ENCODE measurements around the gene MPDZ. TPM values are rescaled to one million over a fixed set of nuclear protein-coding genes. Genes with fewer than 3 reads are reported as not detected.

MPDZ gene
- total and polyA plus RNA-seq, 8 donors: 6.4 to 54.3 (median 13.7) TPM

DNA sequence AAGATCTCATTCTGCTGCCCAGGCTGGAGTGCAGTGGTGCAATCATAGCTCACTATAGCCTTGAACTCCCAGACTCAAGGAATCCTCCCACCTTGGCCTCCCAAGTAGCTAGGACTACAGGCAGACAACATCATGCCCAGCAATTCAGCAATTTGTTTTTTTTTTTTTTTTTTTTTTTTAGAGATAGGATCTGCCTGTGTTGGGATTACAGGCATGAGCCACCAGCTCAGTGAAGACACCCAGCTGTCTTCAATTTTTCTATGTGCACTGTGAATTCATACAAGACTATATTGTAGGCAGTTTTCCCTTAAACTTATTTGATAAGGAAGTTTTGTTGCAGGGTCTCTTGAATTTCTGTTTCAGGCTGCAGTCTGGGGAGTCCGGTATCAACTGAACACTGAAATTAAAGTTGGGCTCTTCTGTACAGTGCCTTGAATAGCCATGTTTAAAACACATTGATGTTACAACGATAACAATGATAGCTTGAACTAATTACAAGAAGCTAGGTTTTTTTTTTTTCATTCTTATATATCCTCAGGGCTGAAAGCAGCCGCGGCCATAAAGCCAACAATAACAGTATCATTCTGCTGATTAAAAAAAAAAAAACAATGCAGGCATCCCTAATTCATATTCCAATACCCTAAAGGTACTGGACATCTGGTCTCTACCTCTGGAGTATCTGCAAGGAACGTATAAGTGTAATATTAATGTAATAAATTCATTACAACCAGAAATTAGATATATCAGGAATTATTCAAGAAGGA is 63.5 kb downstream of the MPDZ start:
- DNase-seq: no peak
- intact Hi-C loops (cut with DNase I; ENCODE audit: low total_unique reads): no loop called here
- WGBS, 5 donors: 89 to 94% (median 92%) methylated on average over 5 of the region's 5 CpGs
- no peaks in the 10 kb centered on the region for H3K27me3 ChIP-seq
- no peak overlapping the region for H3K4me3 ChIP-seq
- no peaks in the 10 kb centered on the region for H3K4me1 ChIP-seq
- TF ChIP-seq POLR2A (IDR thresholded peaks at IDR 0.05): no peak
- TF ChIP-seq POLR2AphosphoS5 (IDR thresholded peaks at IDR 0.05): no peak
- no peak for TF ChIP-seq CTCF (IDR thresholded peaks at IDR 0.05)
- no peak for TF ChIP-seq EP300 (IDR thresholded peaks at IDR 0.05)
- peaks cover 5 to 49% (median 19%) of the 10 kb centered on the region in 4 donors for H3K36me3 ChIP-seq
- H3K9me3 ChIP-seq: no peaks in the 10 kb centered on the region
- no peak overlapping the region for H3K27ac ChIP-seq

DNA sequence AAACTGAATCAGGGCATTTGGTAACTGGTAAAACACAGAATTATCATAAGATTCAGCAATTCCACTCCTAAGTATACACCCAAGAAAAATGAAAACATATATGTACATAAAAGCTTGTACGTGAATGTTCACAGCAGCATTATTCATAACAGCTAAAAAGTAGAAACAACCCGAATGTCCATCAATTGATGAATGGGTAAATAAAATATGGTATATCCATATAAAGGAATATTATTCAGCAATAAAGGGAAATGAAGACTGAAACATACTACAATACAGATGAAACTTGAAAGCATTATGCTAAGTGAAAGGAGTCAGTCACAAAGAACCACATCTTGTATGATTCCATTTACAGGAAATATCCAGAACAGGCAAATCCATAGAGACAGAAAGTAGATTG is 65.5 kb downstream of the MPDZ start:
- Histone ChIP-seq H3K27ac (no peak overlapping the region), H3K36me3 (peaks cover 5 to 33% (median 10%) of the 10 kb centered on the region in 4 donors), H3K9me3 (no peaks in the 10 kb centered on the region), H3K4me1 (no peaks in the 10 kb centered on the region), H3K27me3 (no peaks in the 10 kb centered on the region), H3K4me3 (no peak overlapping the region)
- intact Hi-C loops (cut with DNase I; ENCODE audit: low total_unique reads): no loop called here
- TF ChIP-seq POLR2AphosphoS5 (IDR thresholded peaks at IDR 0.05) (no peak), POLR2A (IDR thresholded peaks at IDR 0.05) (no peak), EP300 (IDR thresholded peaks at IDR 0.05) (no peak), CTCF (IDR thresholded peaks at IDR 0.05) (no peak)
- WGBS, 5 donors: 91 to 99% (median 96%) methylated on average over 2 of the region's 2 CpGs
- DNase-seq: no peak

DNA sequence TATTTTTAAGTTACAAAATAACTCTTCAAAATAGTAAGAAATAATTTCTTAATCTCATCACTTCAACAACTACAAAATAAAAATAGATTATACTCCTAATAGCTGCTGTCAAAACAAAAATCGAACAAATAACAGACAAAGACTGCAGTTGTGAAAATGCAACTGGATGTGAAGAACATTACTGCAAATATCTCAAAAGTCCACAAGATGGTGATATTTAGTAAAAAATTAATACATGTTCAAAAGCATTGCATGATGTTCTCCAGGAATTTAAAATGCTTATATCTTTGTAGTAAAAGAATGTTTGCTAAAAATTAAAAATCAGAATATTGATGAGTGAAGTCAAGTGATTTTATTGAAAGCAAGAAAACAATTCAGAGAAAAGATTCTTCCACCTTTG is 66.2 kb downstream of the MPDZ start:
- no peak overlapping the region for H3K27ac ChIP-seq
- intact Hi-C loops (cut with DNase I; ENCODE audit: low total_unique reads): no loop called here
- peak in 1 of 2 donors; percentile 7 for DNase-seq
- no peak for TF ChIP-seq POLR2A (IDR thresholded peaks at IDR 0.05)
- no peak for TF ChIP-seq POLR2AphosphoS5 (IDR thresholded peaks at IDR 0.05)
- peak in 2 of 7 experiments; percentile 11 to 13 for TF ChIP-seq CTCF (IDR thresholded peaks at IDR 0.05)
- no peak for TF ChIP-seq EP300 (IDR thresholded peaks at IDR 0.05)
- H3K27me3 ChIP-seq: no peaks in the 10 kb centered on the region
- H3K4me1 ChIP-seq: no peaks in the 10 kb centered on the region
- H3K36me3 ChIP-seq: peaks cover 4 to 31% (median 9%) of the 10 kb centered on the region in 4 donors
- WGBS, 5 donors: 90 to 94% (median 92%) methylated on average over 1 of the region's 1 CpG
- H3K9me3 ChIP-seq: no peaks in the 10 kb centered on the region
- H3K4me3 ChIP-seq: no peak overlapping the region

DNA sequence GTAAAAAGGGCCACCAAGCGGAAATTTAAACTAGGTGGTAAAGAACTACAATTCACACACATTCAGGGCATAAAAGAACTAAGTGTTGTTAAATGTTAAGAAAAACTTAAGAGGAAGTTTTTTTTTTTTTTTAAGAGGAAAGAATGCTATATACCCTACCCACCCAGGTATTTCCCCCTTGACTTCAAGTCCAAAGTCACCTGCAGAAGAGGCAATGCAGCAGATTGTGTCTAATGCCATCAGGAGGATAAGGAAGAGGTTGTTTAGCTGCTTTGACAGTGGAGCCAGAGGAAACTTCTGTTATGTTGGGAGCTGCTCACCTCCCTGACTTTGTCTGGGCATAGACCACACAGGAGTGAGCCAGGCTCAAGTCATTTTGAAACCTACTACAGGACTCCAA is 69.2 kb downstream of the MPDZ start:
- 88 to 100% (median 97%) methylated on average over 1 of the region's 1 CpG for WGBS, 5 donors
- Histone ChIP-seq H3K9me3 (no peaks in the 10 kb centered on the region), H3K4me1 (no peaks in the 10 kb centered on the region), H3K27ac (no peak overlapping the region), H3K27me3 (no peaks in the 10 kb centered on the region), H3K36me3 (peaks cover 0 to 22% (median 8%) of the 10 kb centered on the region in 4 donors), H3K4me3 (no peak overlapping the region)
- TF ChIP-seq POLR2AphosphoS5 (IDR thresholded peaks at IDR 0.05) (no peak), EP300 (IDR thresholded peaks at IDR 0.05) (no peak), POLR2A (IDR thresholded peaks at IDR 0.05) (no peak), CTCF (IDR thresholded peaks at IDR 0.05) (no peak)
- intact Hi-C loops (cut with DNase I; ENCODE audit: low total_unique reads): no loop called here
- DNase-seq: no peak

Measured in stomach (tissue), 9 donors.